ENCODE data around the gene PPP2R2C. TPM values are rescaled to one million over a fixed set of nuclear protein-coding genes. Genes with fewer than 3 reads are reported as not detected.

The PPP2R2C gene
- total RNA-seq, 2 donors from 2014 or later: 0.05 to 0.35 TPM

DNA sequence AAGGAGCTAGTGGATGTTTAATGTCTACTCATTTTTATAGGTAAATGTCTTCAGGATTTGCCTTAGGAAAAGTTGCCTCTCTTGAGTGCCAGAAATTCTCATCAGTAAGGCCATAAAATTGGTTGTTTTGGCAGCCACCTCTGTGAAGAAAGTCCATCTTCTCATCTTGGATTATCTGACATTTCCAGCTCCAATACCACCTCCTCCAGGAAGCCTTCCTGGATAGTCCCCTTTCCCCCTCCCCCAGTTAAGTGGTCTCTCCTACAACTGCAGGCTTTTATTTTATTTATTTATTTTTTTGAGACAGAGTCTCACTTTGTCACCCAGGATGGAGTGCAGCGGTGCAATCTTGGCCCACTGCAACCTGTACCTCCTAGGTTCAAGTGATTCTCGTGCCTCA is 87.1 kb downstream of the PPP2R2C start:
- H3K27me3 ChIP-seq: no peaks in the 10 kb centered on the region
- H3K4me1 ChIP-seq: no peaks in the 10 kb centered on the region
- no peaks in the 10 kb centered on the region for H3K36me3 ChIP-seq
- H3K4me3 ChIP-seq: no peak overlapping the region
- H3K27ac ChIP-seq: no peak overlapping the region
- no peak for DNase-seq
- H3K9ac ChIP-seq (ENCODE audit: low read depth in 2 of 2, low read length in 2 of 2): no peak overlapping the region
- intact Hi-C loops (cut with DNase I): no loop called here
- TF ChIP-seq, protein P1, sequence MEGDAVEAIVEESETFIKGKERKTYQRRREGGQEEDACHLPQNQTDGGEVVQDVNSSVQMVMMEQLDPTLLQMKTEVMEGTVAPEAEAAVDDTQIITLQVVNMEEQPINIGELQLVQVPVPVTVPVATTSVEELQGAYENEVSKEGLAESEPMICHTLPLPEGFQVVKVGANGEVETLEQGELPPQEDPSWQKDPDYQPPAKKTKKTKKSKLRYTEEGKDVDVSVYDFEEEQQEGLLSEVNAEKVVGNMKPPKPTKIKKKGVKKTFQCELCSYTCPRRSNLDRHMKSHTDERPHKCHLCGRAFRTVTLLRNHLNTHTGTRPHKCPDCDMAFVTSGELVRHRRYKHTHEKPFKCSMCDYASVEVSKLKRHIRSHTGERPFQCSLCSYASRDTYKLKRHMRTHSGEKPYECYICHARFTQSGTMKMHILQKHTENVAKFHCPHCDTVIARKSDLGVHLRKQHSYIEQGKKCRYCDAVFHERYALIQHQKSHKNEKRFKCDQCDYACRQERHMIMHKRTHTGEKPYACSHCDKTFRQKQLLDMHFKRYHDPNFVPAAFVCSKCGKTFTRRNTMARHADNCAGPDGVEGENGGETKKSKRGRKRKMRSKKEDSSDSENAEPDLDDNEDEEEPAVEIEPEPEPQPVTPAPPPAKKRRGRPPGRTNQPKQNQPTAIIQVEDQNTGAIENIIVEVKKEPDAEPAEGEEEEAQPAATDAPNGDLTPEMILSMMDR (IDR thresholded peaks at IDR 0.05): no peak
- H3K9me3 ChIP-seq: no peaks in the 10 kb centered on the region

DNA sequence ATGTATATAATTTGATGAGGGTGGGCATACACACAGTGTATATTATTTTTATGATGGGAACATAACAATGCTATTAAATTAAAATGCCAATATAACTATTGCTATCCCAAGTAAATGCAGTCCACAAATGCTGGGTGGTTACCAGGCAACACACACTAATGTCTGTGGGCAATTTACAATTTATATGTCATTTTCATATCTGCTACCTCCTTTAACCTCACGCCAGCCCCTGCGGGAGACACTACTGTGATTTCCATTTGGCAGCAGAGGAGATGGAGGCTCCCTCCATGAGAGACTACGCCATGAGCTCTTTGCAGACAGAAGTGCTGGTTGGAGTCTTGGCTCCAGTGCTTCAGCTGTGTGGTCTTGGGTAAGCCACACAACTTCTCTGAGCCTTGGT is 87.9 kb downstream of the PPP2R2C start:
- intact Hi-C loops (cut with DNase I): no loop called here
- H3K27ac ChIP-seq: no peak overlapping the region
- no peaks in the 10 kb centered on the region for H3K4me1 ChIP-seq
- H3K36me3 ChIP-seq: no peaks in the 10 kb centered on the region
- H3K9ac ChIP-seq (ENCODE audit: low read depth in 2 of 2, low read length in 2 of 2): no peak overlapping the region
- no peaks in the 10 kb centered on the region for H3K9me3 ChIP-seq
- no peak for DNase-seq
- no peaks in the 10 kb centered on the region for H3K27me3 ChIP-seq
- H3K4me3 ChIP-seq: no peak overlapping the region
- TF ChIP-seq, protein P1 (IDR thresholded peaks at IDR 0.05): no peak

DNA sequence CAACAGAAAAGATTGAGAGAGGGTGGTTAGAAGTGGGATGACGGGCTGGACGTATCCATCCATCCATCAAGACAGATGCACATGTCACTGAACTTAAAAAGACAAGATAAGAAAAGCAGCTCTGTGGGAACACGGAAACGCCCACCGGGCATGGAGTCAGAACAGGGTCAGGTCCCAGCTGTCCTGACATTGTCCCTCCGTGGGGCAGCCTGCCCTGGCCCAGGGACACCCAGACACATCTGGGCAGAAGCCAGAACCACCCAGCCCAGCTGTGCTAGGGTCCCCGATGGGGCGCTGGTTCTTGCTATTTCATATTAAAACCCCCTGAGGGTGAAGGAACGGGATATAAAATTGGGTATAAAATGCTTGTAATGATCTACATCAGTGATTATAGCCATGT is 88.5 kb downstream of the PPP2R2C start:
- Histone ChIP-seq H3K27me3 (no peaks in the 10 kb centered on the region), H3K9ac (ENCODE audit: low read depth in 2 of 2, low read length in 2 of 2) (no peak overlapping the region), H3K4me1 (no peaks in the 10 kb centered on the region), H3K27ac (no peak overlapping the region), H3K36me3 (no peaks in the 10 kb centered on the region), H3K9me3 (no peaks in the 10 kb centered on the region), H3K4me3 (no peak overlapping the region)
- intact Hi-C loops (cut with DNase I): no loop called here
- no peak for DNase-seq
- TF ChIP-seq, protein P1 (IDR thresholded peaks at IDR 0.05): no peak

DNA sequence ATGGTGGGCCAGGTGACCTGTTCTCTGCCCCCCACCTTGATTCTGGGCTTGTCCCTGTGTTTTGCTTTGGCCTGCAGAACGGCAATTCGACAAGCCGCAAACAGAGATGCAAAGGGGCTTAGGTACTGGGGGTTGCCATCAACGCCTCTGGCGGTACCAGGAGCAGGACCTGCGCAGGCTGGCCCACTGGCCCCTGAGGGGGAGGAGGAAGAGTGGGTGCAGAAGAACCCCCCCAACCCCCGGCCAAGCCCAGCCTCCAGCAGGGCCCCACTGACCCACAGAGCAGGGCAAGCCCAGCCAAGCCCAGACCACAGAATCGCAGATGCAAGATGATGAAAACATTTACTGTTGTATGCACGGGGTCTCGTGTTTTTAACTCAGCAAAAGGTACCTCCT is 89.4 kb downstream of the PPP2R2C start:
- no peak overlapping the region for H3K27ac ChIP-seq
- intact Hi-C loops (cut with DNase I): no loop called here
- no peaks in the 10 kb centered on the region for H3K36me3 ChIP-seq
- H3K4me1 ChIP-seq: no peaks in the 10 kb centered on the region
- H3K9me3 ChIP-seq: no peaks in the 10 kb centered on the region
- no peak overlapping the region for H3K4me3 ChIP-seq
- no peak for DNase-seq
- no peaks in the 10 kb centered on the region for H3K27me3 ChIP-seq
- no peak overlapping the region for H3K9ac ChIP-seq (ENCODE audit: low read depth in 2 of 2, low read length in 2 of 2)
- TF ChIP-seq, protein P1 (IDR thresholded peaks at IDR 0.05): no peak

DNA sequence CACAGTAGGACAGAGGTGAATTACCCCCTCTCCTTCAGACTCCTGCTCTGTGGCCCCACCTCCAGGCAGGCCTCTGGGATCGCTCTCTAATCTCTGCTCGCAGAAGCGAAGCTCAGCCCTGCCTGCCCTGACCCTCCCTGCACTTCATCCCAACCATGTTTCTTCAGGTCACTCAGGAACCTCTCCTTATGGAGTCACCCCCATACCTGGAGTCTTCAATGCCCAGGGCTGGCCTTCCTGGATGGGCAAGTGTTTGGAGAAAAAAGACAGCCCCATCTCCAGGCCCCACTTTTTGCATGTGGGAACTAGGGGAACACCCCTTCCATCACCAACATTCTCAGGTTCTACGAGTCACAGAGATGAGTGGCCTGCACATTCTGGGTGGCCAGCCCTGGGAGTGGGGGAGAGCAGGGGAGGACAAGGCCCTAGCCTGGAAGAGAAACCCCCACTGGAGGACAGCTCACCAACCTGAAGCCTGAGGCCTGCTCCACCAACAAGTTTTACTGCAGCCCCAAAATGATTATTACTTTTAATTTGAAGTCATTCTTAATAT is 90.8 kb downstream of the PPP2R2C start:
- intact Hi-C loops (cut with DNase I): no loop called here
- no peaks in the 10 kb centered on the region for H3K4me1 ChIP-seq
- H3K36me3 ChIP-seq: no peaks in the 10 kb centered on the region
- TF ChIP-seq, protein P1 (IDR thresholded peaks at IDR 0.05): no peak
- no peaks in the 10 kb centered on the region for H3K9me3 ChIP-seq
- H3K9ac ChIP-seq (ENCODE audit: low read depth in 2 of 2, low read length in 2 of 2): no peak overlapping the region
- no peak overlapping the region for H3K4me3 ChIP-seq
- H3K27ac ChIP-seq: no peak overlapping the region
- no peaks in the 10 kb centered on the region for H3K27me3 ChIP-seq
- DNase-seq: no peak
